GM18526 (cell line): ENCODE results near the gene POLR1D.

Source experiments
- POLR2A ChIP-seq: IDR thresholded peaks from 3 replicates; pipeline ENCODE4 v1.6.1; 2011; ENCODE audit not compliant: insufficient read length; ENCODE audit errors: extremely low read depth

The POLR1D gene

GRCh38 chr13:27627380-27627779 lies 5.7 kb downstream of the POLR1D start:
- TF ChIP-seq POLR2A = no peak

DNA sequence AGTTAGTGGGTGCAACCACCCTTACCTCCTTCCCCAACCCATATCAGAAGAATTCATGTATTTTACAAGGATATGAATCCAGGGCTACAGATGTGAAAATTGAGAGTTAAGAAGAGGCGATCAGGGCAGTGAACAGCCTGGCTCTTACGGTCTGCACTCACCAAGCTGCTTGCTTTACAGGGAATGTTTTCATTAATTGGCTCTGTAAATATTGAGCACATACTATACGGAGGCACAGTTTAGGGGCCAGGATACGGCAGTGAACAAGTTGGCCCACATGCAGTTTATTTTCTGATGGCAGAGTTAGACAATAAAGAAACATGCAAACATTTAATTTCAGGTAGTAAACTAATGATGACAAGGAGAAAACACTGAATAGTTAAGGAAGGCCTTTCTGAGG lies 6.4 kb downstream of the POLR1D start:
- no peak for TF ChIP-seq POLR2A

DNA sequence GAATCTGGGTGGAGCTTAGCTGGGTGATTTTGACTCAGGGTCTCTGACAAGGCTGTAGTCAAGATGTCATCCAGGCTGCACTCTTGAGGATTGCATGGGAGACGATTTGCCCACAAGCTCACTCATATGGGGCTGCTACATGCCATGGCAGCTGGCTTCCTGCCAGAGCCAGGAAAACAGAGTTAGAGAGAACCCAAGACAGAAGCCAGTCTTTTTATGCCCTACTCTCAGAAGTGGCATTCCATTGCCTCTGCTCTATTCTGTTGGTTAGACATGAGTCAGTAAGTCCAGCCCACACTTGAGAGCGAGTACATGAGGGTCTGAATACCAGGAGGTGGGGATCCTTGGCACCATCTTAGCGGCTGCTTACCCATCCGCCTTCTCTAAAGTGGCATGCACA lies 9.5 kb downstream of the POLR1D start:
- no peak for TF ChIP-seq POLR2A

DNA sequence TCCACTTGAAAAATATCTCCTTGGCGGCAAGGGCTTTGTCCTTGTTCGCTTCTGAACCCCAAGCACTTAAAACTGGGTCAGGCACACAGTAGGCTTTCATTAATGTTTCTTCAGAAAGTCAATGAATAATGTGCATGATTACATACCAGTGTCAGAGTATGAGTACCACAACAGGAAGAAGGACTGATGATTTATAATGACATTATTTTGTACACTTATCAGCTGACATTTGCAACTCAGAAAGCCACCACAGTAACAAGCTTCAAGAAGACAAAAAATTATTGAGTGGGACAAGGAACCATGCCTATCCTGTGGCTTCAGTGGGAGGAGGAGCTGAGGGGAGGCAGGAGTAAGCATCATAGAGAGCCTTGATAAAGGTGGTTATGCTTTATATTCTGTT lies 10.0 kb downstream of the POLR1D start:
- no peak for TF ChIP-seq POLR2A

DNA sequence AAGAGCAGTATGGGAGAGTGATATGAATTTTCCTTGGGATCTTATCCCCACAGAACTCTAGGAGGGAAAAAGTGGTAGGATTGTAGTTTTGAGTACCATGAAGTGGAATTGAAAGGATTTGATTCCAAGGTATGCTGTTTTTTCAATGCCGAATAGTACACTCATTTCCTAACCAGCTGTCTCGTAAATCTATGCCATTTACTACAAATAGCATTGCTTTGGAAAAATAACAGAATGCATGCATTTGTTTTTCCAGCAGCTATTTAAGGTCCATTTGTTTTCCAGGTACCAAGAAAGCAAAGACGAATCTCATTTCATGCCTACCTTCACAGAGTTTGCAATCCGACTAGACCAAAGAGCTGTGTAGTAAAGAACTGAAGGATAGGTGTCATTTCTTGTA lies 10.5 kb downstream of the POLR1D start:
- TF ChIP-seq POLR2A = no peak

DNA sequence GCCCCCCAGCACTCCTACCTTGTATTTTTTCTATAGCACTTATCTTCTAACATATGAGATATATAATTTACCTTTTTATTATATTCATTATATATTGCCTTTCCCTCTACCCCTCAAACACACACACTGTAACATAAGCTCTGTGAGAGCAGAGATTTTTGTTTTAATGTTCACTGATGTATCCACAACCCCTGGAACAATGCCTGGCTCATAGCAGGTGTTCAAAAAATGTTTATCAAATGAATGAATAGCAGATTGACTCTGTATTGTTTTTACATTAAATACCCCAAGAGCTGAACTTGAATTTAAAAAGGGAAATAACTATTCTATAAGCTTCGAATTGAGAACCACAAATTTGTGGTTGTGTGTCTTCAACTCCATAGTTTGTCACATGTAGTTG lies 11.0 kb downstream of the POLR1D start:
- no peak for TF ChIP-seq POLR2A

DNA sequence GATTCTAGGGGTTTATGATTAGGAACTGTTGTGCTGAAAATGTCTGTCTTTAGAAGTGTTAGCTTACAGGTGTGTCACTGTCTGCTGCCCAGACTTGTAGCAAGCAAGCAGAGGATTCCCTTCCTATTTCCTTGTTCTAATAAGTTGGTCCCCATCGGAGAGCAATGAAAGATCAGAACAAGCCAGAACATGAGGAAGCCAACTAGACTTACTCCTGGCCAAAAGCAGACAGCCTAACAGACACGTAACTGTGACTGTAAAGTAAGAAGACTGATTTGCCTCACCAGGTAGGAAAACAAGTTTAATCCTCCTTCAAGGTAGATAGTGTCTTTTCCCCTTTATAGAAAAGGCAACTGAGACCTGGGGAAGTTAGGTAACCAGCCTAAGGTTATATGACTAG lies 12.5 kb downstream of the POLR1D start:
- no peak for TF ChIP-seq POLR2A

GRCh38 chr13:27634791-27635190 lies 13.1 kb downstream of the POLR1D start:
- TF ChIP-seq POLR2A = no peak

- TF ChIP-seq POLR2A = no peak
Observed at GRCh38 chr13:27635266-27635665, 13.6 kb downstream of the POLR1D start.

- TF ChIP-seq POLR2A = no peak
Observed at GRCh38 chr13:27636589-27637288, 15.0 kb downstream of the POLR1D start.

DNA sequence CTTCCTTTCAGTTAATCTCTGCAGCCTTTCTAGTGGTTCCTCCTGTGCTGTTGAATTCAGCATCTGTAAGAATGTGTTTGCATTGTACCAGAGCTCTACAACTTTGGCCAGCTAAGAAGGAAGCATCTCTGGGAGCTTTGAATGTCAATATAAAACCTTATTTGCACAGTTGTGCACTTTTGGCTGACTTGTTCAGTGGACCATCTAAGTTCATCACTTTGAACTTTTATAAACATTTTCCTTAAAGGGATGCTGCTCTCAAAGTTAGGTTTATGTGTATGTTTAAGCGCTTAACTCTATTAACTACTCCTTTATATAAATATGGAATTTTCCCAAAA lies 15.6 kb downstream of the POLR1D start:
- no peak for TF ChIP-seq POLR2A

- no peak for TF ChIP-seq POLR2A
Observed at GRCh38 chr13:27638001-27638400, 16.3 kb downstream of the POLR1D start.

- TF ChIP-seq POLR2A = no peak
Observed at GRCh38 chr13:27638521-27638920, 16.8 kb downstream of the POLR1D start.

- no peak for TF ChIP-seq POLR2A
Observed at GRCh38 chr13:27639186-27639585, 17.5 kb downstream of the POLR1D start.

GRCh38 chr13:27641711-27642502 lies 20.2 kb downstream of the POLR1D start:
- no peak for TF ChIP-seq POLR2A

DNA sequence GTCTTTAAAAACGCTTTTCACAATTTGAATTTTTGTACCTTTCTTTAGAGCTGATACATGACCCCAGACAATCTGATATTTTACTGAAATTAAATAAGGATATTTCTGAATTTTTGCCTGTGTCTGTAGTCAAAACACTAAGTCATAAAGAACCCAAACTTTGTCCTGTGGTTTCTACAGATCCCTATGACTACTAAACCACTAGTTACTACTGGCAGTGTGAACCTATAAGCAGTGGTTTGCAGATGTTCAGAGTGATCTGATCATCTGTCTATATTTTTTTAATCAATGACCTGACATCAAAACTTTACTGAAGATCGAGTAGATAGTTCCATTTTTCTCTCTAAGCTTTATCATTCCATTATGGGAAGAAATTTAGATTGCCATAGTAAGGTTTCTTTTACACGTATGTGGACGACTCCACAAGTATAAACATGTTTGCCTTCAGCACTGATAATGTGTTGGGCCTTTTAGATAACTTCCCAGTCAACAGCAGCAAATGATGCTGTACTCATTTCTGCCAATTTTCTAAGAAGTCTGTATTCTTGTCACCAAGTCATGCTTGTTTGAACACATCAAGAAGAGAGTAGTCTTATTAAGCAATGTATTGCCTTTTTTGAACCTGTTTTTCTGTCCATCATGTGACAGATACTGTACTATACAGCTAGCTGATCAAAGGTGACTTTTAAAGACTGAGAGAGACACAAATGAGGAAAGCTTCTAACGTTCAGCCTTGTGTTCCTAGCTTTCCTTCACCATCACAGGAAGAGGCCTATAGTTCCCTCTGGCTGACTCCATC lies 21.8 kb downstream of the POLR1D start:
- TF ChIP-seq POLR2A = no peak
